GM21423 (cell line): ENCODE results near the gene AHCYL1.
"Not testable (repeated sequence)": the region's sequence is repeated elsewhere in the genome, so short reads cannot be mapped to it uniquely, and the experiment has no call there.

Experiments
- ATAC-seq: cut with Tn5 transposase; IDR thresholded peaks from one replicate; pipeline ENCODE4 v1.9.1; 2021; ENCODE audit warnings: mild to moderate bottlenecking, moderate library complexity; ENCODE audit not compliant: unreplicated experiment

Gene AHCYL1

DNA sequence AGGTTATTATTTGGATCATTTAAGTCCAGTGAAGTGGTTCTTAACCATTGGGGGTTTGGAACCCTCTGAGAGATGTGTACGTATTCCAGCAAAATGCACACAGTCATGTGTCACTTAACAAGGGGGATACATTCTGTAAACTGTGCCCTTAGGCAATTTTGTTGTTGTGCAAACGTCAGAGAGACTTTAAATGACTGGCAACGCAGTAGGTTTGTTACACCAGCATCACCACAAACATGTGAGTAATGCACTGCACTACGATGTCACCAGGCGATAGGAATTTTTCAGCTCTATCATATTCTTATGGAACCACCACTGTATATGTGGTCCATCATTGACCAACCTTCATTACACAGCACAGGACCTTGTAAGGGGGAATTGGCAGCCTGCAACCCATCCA lies 11.9 kb downstream of the AHCYL1 start:
- ATAC-seq, result no peak

- no peak for ATAC-seq
These were observed 12.8 kb downstream of the AHCYL1 start for GRCh38 chr1:109997204-109997866.

- ATAC-seq, result no peak
These were observed 13.3 kb downstream of the AHCYL1 start for GRCh38 chr1:109997867-109998229.

- no peak for ATAC-seq
These were observed 18.1 kb downstream of the AHCYL1 start for GRCh38 chr1:110002695-110003094.

DNA sequence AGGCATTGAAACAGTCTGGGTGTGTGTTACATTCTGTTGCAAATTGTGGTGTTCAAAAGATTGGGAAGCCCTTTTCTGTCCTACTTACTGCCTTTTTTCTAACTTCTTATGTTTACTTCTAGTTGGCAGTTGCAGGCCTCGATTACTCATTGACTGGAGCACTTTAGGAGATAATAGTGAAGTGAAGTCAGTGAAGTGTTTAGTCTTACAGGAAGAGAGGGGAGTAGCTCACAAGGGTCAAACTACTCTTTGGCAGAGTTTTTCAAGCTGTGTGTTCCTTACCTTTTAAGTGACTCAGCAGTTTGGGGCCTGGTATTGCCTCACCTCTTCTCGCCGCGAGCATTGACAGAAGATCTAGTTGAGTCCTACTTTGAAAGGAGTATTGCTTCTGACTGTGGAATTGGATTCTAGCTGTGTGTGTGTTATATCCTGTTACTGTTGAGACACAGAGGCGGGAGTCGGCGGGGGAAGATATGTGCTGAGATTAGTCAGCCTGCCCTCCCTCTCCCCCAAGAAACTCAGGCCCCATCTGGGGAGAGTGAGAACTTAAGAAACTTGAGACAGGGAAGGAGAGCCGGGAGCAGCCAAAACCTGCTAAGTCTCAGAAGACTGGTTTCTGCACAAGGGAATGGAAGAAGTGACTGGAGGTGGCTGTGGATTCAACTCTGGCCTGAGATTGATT lies 19.3 kb downstream of the AHCYL1 start:
- ATAC-seq, result peak; percentile 77

- no peak for ATAC-seq
These were observed 20.0 kb downstream of the AHCYL1 start for GRCh38 chr1:110004583-110004982.

DNA sequence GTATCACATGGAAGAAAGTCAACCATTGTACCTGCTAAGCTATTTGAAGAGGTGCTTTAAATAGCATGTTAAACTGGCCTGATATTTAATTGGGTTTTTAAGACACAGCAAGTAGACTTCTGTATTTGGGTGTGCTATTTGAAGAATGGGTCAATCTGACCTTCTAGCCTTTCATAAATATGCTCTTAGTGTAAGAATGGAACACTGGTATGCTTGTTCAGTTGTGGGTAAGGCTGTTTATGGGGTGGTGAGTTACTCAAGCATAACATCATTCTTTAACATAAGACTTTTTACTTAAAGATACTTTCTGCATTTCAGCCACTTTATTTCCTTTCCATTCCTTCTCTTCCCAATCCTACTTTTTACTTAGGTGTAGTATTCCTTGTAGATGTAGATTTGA lies 21.4 kb downstream of the AHCYL1 start:
- ATAC-seq, result no peak

GRCh38 chr1:110006516-110006915 lies 22.0 kb downstream of the AHCYL1 start:
- ATAC-seq, result no peak

GRCh38 chr1:110007046-110007830 lies 22.7 kb downstream of the AHCYL1 start:
- no peak for ATAC-seq

DNA sequence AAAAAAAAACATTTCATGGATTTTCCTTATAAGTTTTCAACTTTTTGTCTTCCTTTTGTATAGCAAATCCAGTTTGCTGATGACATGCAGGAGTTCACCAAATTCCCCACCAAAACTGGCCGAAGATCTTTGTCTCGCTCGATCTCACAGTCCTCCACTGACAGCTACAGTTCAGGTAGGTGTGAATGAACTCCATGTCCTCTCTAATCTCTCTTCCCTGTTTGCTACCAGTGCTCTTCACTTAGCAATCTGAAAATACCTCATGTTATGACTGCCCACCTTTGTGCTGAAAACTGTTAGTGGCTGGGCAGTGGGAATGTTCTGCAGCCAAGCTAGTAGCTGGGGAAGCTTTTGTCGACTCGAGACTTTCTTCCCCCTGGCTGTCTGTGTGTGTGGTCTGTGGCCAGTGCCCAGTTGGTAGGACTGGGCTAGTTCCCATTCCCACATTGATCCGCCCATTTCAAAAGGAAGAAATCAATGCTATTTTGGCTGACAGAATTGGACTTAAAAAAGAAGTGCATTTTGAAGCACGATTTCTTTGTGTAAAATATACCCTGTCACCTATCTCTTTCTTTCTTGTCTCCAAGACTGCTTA lies 24.5 kb downstream of the AHCYL1 start:
- no peak for ATAC-seq

DNA sequence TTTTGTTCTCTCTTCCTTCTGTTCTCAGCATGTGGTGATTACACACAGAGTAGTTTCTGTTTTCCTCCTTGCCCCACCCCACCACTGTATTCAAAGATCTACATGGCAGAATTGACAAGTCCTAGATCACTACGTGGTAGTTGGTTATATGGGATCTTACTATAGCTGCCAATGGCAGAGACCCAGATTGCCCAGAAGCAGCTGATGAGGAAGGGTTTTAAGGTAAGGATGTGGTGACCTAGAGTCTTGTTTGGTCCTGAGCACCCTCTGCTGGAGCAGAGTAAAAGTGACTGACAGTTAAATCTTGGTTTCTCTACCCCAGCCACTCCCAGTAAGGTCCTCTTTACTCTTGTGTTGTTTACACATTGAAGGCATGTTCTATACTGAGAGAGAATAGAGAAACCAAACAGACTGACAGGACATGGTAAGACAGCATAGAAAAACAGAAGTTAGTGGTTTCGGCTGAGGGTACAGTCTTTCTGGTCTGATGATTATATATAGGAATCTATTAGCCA lies 27.0 kb downstream of the AHCYL1 start:
- peak; percentile 97 for ATAC-seq

- ATAC-seq, result peak; percentile 61
These were observed 27.7 kb downstream of the AHCYL1 start for GRCh38 chr1:110012100-110012780.

DNA sequence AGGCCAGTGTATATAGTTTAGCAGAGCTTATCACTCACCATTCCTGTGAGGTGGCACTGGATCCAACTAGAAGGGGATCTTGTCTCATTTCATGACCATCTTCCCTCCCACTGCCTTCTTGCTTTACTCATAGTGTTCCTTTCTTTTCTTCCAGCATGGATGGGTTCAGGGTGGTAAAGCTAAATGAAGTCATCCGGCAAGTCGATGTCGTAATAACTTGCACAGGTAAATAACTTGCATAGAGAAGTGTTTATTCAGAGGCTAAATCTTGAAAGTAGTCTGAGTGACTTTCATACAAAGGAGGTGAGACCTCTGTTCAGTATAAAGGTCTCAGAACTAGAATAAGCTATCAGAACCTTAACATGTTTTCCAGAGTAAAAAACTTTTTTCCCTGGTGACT lies 33.2 kb downstream of the AHCYL1 start:
- no peak for ATAC-seq

GRCh38 chr1:110018396-110018795 lies 33.8 kb downstream of the AHCYL1 start:
- ATAC-seq, result no peak

DNA sequence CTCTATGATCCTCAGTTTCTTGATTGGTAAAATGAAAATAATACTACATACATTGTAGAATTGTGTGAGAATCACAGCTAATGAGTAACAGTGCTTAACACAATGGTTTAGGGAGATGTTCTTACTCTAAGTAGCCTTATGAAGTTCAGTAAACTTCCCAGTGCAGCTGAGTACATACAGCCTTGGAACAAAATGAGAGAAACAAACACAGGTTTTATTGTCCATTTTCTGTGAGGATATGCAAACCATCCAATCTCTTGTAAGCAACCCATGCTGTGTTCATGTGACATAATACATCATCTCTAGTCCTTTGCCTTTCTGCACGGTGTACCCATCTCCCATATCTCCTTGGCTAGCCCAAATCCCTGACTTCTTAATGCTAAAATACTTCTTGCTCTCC lies 35.2 kb downstream of the AHCYL1 start:
- ATAC-seq, result no peak

- ATAC-seq, result no peak
These were observed 36.7 kb downstream of the AHCYL1 start for GRCh38 chr1:110021285-110021684.

DNA sequence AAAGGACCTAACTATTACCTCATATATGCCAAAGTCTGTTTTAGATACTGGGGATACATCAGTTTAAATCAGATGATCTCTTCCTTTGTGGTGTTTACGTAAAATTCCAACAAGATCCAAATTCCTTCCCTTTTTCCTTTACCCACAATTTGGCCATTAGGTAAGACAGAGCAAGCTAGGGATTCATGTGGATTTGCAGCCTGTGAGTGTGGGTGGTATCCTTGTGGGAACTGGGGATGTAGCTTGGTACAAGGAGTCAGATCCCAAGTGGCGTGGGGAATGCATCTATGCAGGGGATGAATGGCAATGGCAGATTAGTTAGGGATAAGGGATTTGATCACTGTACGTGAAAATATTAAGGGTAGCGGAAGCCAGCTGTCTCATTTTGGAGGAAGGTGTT lies 40.0 kb downstream of the AHCYL1 start:
- ATAC-seq, result no peak

GRCh38 chr1:110030687-110031086 lies 46.1 kb downstream of the AHCYL1 start:
- not testable (repeated sequence) for ATAC-seq

- no peak for ATAC-seq
These were observed 47.8 kb downstream of the AHCYL1 start for GRCh38 chr1:110032327-110032726.

- ATAC-seq, result no peak
These were observed 48.9 kb downstream of the AHCYL1 start for GRCh38 chr1:110033421-110033820.

DNA sequence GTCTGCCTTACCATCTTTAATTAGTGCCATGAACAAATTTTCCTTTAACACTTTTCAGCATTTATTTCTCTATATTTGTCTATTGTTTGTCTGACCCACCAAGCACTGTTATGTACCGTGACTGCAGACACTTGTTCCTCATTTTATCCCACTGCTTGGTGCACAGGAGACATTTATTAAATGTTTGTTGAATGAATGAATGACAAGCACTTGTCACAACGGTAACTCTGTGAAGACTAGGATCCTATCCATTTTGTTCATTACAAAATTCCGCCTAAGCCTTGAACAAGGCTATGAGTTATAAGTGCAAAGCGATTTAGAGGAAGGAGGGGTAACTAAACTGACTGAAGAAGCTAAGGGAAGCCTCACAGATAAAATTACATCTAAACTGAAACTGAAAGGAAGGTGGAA lies 49.5 kb downstream of the AHCYL1 start:
- no peak for ATAC-seq
